Heart right ventricle (tissue), 16 donors: ENCODE data around the gene ABI3BP. TPM values are rescaled to one million over a fixed set of nuclear protein-coding genes. Genes with fewer than 3 reads are reported as not detected.

Experiments used
- ATAC-seq, 8 donors: fragments of 200-7000 bp; cut with Tn5 transposase; one replicate each; pipeline ENCODE4 v1.9.1; 2020; ENCODE audit warnings: mild to moderate bottlenecking in 8 of 8, moderate library complexity in 8 of 8, moderate number of reproducible peaks in 1 of 8
- DNase-seq, 2 donors: peaks; one replicate each; pipeline ENCODE4 v3.0.0-alpha.2; 2020
- H3K27ac ChIP-seq, 10 donors: fragments of 200-600 bp; sonication (generic) in 2 of 10; one replicate each; pipeline versions ENCODE4 v1.5.0 to v1.8.0; 2020 to 2022; ENCODE audit warnings: mild to moderate bottlenecking in 3 of 10
- H3K27me3 ChIP-seq, 7 donors: fragments of 200-600 bp; one replicate each; pipeline ENCODE4 v1.8.0; 2021 to 2022; ENCODE audit warnings: mild to moderate bottlenecking in 2 of 7
- H3K36me3 ChIP-seq, 9 donors: fragments of 200-600 bp; sonication (generic) in 1 of 9; one replicate each; pipeline versions ENCODE4 v1.5.0 to v1.8.0; 2020 to 2022; ENCODE audit warnings: mild to moderate bottlenecking in 2 of 9
- H3K4me1 ChIP-seq, 9 donors: fragments of 200-600 bp; sonication (generic) in 1 of 9; one replicate each; pipeline versions ENCODE4 v1.5.0 to v1.8.0; 2020 to 2022; ENCODE audit warnings: mild to moderate bottlenecking in 4 of 9
- H3K4me3 ChIP-seq, 10 donors: fragments of 200-600 bp; sonication (generic) in 2 of 10; one replicate each; pipeline versions ENCODE4 v1.5.0 to v1.8.0; 2020 to 2022; ENCODE audit warnings: mild to moderate bottlenecking in 7 of 10, moderate library complexity in 2 of 10
- H3K9me3 ChIP-seq, 11 donors: fragments of 200-600 bp in 10 of 11; sonication (generic) in 2 of 11; one replicate each; pipeline versions ENCODE4 v1.5.0 to v1.8.0; 2013 to 2022; ENCODE audit warnings: mild to moderate bottlenecking in 2 of 11, control low read depth in 1 of 11, moderate library complexity in 1 of 11
- WGBS, 2 donors: extraction: QIAGEN DNeasy Blood & Tissue Kit; methylation state at CpG; one replicate each; pipeline ENCODE4 v1.1.7; 2013; ENCODE audit warnings: inconsistent platforms in 1 of 2; 5-methylcytosine and 5-hydroxymethylcytosine counted together
- intact Hi-C, 10 donors: fragments of 100-400 bp; cut with DNase I; formaldehyde crosslinking; loops; one replicate each; pipeline versions ENCODE4 v1.11.1 to v1.14.2; 2022
- polyA plus RNA-seq, 2 donors: library from polyadenylated mRNA; stranded (reverse); fragments of 200-250 nt; gene quantifications; one replicate each; pipeline ENCODE4 v1.2.3, GENCODE V29; 2013
- total RNA-seq, 10 donors: library from RNA; stranded (reverse); fragmentation: NEBNext Ultra II Directional in 3 of 10; extraction: Animal tissue kit (Norgen Biotek cat#: 25700) in 3 of 10; gene quantifications; one replicate each; pipeline versions ENCODE4 v1.2.1 to v1.2.4, GENCODE V29; 2021 to 2023
- TF ChIP-seq, protein P1 (sequence below), 9 donors: fragments of 200-600 bp; sonication (generic) in 2 of 9; IDR thresholded peaks; one replicate each; pipeline versions ENCODE4 v1.5.0 to v1.8.0; 2021 to 2022; ENCODE audit warnings: antibody characterized with exemption in 9 of 9, mild to moderate bottlenecking in 5 of 9, moderate library complexity in 1 of 9
- donor health status: Arrhythmogenic right ventricular cardiomyopathy.
- donor health status: ischemic (EF 13 %, LVEDD 7.1; RV severe dilation, severe dysfunction).
- donor health status: healthy with polysubstance abuse.
- donor health status: DM: no; HTN: yes; CAD: no.
- donor health status: DM: no; HTN: no; CAD: no.
- donor health status: ischemic (EF 25% LVEDD 6.9; RV normal size, moderate dysfunction).
- donor health status: ischemic (EF 25% LVEDD 5.7; RV mildly dilated, moderate dysfunction).
- donor health status: healthy.
- donor health status: DM: yes; HTN: yes; CAD: no.
- donor health status: Ischemic cardiomyopathy.
- donor health status: ischemic (EF 35%, LVEDD 5.7; RV mildly dilated, moderate dysfunction).
- donor health status: nonischemic (EF 11% LVEDD 7.7; RV severe dilation, severe dysfunction).
- donor health status: DM: yes; HTN: yes; CAD: no.
- donor health status: PGD.
- donor health status: ischemic (EF 29% LVEDD 5.4; RV normal size, mild dysfunction).
- donor health status: nonischemic (EF 23%, LVEDD 6.1; RV moderate dilation, normal function).

Gene ABI3BP
- total and polyA plus RNA-seq, 12 donors: 11.7 to 90.2 (median 26.5) TPM

DNA sequence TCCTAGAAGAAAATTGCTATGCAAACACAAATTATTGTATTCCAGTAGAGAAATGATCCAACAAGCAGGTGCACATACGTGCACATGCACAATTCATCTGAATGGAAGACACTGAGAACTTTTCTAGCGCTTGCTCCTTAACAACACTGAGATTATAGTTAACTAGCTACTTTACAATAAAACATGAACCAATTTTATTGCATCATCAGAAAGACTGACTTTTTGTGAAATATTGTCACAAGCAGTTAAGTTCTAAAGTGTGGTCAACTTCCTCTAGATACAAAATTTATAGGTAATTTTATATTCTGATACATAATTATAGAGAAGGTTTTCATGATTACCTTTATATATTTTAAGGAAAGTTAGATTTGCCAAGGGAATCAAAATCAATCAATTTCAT is 135.4 kb downstream of the ABI3BP start:
- no peak overlapping the region for H3K27ac ChIP-seq
- H3K9me3 ChIP-seq: no peaks in the 10 kb centered on the region
- no peaks in the 10 kb centered on the region for H3K36me3 ChIP-seq
- no peak overlapping the region for H3K4me3 ChIP-seq
- TF ChIP-seq, protein P1, sequence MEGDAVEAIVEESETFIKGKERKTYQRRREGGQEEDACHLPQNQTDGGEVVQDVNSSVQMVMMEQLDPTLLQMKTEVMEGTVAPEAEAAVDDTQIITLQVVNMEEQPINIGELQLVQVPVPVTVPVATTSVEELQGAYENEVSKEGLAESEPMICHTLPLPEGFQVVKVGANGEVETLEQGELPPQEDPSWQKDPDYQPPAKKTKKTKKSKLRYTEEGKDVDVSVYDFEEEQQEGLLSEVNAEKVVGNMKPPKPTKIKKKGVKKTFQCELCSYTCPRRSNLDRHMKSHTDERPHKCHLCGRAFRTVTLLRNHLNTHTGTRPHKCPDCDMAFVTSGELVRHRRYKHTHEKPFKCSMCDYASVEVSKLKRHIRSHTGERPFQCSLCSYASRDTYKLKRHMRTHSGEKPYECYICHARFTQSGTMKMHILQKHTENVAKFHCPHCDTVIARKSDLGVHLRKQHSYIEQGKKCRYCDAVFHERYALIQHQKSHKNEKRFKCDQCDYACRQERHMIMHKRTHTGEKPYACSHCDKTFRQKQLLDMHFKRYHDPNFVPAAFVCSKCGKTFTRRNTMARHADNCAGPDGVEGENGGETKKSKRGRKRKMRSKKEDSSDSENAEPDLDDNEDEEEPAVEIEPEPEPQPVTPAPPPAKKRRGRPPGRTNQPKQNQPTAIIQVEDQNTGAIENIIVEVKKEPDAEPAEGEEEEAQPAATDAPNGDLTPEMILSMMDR (IDR thresholded peaks at IDR 0.05): no peak
- DNase-seq (no peak), ATAC-seq (no peak)
- WGBS, 2 donors: 92 to 97% methylated on average over 2 of the region's 2 CpGs
- no peaks in the 10 kb centered on the region for H3K27me3 ChIP-seq
- intact Hi-C loops: no loop called here
- H3K4me1 ChIP-seq: no peaks in the 10 kb centered on the region

DNA sequence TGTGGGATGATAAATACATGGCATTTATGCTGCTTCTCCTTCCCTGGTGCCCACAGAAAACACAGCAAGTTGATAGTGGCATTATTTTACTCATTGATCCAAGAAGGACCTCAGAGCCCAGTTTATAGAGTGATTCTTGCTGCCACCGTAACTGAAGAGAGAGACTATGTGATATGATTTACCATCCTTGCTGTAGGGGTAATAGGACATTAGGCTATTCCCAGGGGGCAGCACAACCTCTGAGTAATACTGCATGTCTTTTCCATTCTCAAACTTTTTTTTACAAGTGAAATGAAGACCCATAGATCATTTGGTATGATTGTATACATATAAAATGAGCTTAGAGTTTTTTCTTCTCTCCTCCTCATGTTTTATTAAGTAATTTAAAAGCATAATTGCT is 136.4 kb downstream of the ABI3BP start:
- Histone ChIP-seq H3K27me3 (no peaks in the 10 kb centered on the region), H3K4me1 (no peaks in the 10 kb centered on the region), H3K36me3 (no peaks in the 10 kb centered on the region), H3K4me3 (no peak overlapping the region), H3K9me3 (no peaks in the 10 kb centered on the region), H3K27ac (no peak overlapping the region)
- no peak for DNase-seq
- ATAC-seq: no peak
- TF ChIP-seq, protein P1 (IDR thresholded peaks at IDR 0.05): no peak
- WGBS, 2 donors: 85 to 87% methylated on average over 1 of the region's 1 CpG
- intact Hi-C loops: no loop called here

DNA sequence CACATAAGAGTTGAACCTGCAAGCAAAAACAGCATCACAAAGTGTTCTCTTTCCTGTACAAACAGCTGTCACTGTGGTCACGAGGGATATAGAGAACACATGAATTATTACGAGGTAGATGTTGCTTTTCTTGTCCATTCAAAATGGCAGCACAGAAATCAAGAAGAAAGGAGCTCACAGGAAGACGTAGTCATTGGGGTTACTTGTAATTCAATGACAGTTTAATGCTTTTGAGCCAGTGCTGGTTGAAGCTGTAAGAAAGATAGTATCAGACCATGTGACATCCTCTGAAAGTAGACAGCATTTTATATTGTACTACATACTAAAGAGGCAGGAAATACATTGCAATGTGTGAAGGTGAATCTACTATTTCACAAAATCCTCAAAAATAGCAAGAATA is 140.4 kb downstream of the ABI3BP start:
- TF ChIP-seq, protein P1 (IDR thresholded peaks at IDR 0.05): no peak
- no peaks in the 10 kb centered on the region for H3K9me3 ChIP-seq
- peaks cover 0 to 7% (median 0%) of the 10 kb centered on the region in 9 donors for H3K36me3 ChIP-seq
- H3K27ac ChIP-seq: no peak overlapping the region
- no peak overlapping the region for H3K4me3 ChIP-seq
- 61 to 70% methylated on average over 3 of the region's 3 CpGs for WGBS, 2 donors
- intact Hi-C loops: no loop called here
- ATAC-seq: no peak
- DNase-seq: no peak
- no peaks in the 10 kb centered on the region for H3K4me1 ChIP-seq
- H3K27me3 ChIP-seq: no peaks in the 10 kb centered on the region

DNA sequence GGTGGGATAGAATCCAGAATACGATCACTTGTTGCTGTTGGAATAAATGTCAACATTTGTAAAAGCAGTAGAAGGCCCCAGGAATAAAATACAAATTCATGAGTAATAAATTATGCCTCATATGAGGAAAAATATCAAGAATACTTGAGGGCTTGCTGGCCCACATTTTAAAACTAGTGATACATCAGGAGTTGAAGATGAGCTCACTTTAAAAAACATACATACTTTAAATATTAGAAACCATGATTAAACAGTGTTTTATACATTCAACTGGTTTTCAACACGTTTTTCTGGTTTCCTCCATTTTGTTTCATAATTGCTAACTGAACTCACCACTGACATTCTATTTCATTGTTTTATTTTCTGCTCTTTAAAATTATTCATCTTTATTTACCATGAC is 142.5 kb downstream of the ABI3BP start:
- no peak for ATAC-seq
- Histone ChIP-seq H3K4me3 (no peak overlapping the region), H3K27ac (no peak overlapping the region), H3K4me1 (no peaks in the 10 kb centered on the region), H3K36me3 (peaks cover 0 to 7% (median 0%) of the 10 kb centered on the region in 9 donors), H3K27me3 (no peaks in the 10 kb centered on the region), H3K9me3 (no peaks in the 10 kb centered on the region)
- WGBS, 2 donors: 71 to 72% methylated on average over 2 of the region's 2 CpGs
- DNase-seq: no peak
- TF ChIP-seq, protein P1 (IDR thresholded peaks at IDR 0.05): no peak
- intact Hi-C loops: no loop called here
